ENCODE results near the gene TBC1D13. TPM values are rescaled to one million over a fixed set of nuclear protein-coding genes. Genes with fewer than 3 reads are reported as not detected.
"Not testable (repeated sequence)": the region's sequence is repeated elsewhere in the genome, so short reads cannot be mapped to it uniquely, and the experiment has no call there.

TBC1D13 gene
- total RNA-seq, 1 donor from 2014 or later: 13.1 TPM

DNA sequence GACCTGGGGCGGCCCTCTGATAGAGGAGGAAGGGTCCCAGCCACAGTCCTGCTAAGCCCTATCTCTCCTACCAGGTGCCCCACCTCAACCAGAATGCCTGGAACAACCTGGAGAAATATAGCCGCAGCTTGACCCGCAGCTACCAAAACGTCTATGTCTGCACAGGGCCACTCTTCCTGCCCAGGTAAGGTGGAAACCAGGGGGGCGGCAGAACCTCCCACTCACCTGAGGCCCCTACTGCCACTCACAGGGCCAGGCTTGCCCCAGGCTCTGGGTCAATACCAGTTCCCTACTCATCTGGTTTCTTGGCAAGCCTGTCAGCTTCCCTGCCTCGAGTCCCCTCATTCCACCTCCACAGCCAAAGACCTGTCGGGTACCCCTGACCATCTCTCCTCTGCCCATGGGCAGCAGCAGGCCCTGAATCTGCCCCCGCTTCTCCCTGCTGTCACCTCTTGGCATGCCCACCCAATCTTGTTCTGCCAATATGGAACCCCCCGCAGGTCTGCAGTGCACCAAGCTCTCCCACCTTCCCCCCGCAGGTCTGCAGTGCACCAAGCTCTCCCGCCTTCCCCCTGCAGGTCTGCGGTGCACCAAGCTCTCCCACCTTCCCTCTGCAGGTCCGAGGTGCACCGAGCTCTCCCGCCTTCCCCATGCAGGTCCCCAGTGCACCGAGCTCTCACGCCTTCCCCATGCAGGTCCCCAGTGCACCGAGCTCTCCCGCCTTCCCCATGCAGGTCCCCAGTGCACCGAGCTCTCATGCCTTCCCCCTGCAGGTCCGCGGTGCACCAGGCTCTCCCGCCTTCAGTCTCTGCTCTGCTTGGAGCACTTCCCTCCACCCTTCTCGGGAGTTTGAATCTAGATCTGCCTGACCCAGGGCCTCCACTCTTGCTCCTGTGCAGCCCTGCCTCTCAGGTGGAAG lies 33.9 kb downstream of the TBC1D13 start:
- no peak for DNase-seq (ENCODE audit: low read depth in 2 of 2)

DNA sequence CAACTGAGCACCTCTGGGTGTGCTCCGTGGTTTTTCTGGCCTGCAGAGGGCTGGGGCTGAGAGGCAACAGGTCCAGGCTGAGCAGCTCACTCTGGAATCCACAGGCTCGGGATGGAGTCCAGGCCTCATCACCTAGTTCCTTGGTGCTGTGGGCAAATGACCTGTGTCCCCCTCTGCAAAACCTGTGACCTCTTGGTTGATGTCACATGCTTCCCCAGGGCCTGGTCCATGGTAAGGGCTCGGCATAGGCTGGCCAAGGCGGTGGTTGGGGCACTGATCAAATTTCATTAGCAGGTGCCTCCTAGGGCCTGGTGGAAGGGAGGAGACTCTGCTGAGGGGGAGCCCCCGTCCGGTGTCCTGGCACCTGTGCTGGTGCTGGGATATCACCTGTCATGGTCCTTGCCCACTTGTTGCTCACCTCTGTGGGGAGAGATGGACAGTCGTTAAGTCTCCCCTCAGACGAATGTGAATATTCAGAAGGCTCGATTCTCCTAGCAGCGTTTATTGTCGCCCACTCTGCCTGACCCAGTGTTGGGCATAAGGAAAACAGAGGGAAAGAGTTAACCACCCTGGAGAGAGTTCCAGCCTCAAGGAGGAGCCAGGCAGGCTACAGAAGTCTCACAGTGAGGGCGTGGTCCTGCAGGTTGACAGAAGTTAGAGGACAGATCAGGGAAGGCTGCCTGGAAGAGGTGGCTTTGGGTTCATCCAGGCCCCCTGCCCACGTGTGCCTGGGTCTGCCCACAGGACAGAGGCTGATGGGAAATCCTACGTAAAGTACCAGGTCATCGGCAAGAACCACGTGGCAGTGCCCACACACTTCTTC lies 34.7 kb downstream of the TBC1D13 start:
- DNase-seq (ENCODE audit: low read depth in 2 of 2): no peak

DNA sequence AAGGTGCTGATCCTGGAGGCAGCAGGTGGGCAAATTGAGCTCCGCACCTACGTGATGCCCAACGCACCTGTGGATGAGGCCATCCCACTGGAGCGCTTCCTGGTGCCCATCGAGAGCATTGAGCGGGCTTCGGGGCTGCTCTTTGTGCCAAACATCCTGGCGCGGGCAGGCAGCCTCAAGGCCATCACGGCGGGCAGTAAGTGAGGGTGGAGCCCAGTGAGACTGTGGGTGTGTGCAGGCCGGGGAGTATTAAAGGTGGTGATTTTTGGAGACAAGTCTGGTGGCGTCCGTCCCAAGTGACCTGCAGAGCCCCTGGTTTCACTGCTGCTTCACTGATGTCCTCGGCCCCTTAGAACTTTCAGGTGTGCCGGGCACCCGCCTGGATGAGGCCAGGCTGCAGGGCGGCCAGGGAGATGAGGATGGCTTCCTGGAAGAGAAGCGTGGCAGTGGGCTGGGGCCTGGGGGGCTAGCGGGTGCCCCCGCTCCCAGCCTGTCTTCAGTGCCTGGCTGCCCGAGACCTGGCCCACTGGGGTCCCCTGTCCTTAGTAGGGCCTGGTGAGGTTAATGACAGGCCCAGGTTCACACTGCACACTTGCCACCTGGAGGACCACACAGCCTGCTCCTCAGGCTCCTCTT lies 35.5 kb downstream of the TBC1D13 start:
- no peak for DNase-seq (ENCODE audit: low read depth in 2 of 2)

DNA sequence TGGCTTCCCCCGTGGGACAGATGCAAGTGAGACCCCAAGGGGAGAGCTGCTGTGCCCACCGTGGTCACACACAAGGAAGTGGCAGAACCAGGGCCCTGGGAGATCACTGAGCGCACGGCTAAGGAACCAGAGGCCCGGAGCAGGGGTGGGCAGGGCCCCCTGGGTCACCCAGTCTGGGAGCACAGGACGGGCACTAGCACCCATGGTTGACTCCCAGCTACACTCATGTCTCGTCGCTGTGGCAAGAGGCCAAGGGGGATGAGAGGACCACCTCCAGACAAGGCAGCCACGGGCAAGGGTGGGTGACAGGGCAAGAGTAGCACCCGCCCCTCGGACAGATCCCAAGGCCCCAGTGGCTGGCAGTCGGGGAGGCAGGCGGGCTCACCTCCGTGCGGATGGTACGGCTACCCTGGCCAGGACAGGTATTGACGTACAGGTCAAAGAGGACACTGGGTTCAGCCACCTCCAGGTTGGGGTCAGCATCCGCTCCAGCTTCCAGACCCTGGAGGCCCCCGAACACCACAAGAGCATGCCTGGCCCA lies 36.4 kb downstream of the TBC1D13 start:
- DNase-seq (ENCODE audit: low read depth in 2 of 2): no peak

DNA sequence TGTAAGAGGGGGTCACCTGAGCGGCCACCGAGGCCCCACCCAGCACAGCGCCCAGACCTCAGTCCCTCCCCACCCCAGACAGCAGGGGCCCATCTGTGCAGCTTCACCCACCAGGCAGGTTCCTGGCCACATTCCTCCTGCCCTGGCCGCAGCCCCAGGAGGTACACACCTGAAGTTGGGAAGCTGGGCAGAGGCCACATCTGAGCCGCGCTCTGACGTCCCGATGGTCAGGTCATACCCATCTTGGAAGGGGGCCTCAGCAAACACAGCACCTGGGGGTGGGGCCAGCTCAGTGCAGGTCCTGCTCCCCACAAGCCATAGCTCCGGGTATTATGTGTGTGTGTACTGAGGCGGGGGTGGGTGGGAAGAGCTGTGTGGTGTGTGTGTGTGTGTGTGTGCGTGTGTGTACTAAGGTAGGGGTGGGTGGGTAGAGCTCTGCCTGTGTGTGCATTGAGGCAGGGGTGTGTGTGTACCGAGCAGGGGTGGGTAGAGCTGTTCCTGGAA lies 36.9 kb downstream of the TBC1D13 start:
- DNase-seq (ENCODE audit: low read depth in 2 of 2): no peak

DNA sequence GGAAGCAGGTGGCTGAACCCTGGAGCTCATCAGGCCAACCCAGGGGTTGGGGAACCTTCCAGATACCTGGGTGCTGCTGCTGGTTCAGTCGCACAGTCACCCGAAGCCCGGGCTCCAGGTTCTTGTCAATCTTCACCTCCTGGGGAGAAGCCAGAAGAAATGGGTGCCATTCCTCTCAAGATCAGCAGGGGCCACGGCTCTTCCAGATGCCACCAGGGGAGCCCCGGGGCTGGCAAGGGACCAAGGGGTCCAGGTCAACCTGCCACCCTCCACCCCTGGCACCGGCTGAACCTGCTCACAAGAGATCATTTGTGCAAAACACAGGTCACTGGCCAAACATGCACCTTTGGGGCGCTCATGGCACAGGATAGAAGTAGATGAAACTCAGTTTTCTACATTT lies 37.9 kb downstream of the TBC1D13 start:
- DNase-seq (ENCODE audit: low read depth in 2 of 2): no peak

DNA sequence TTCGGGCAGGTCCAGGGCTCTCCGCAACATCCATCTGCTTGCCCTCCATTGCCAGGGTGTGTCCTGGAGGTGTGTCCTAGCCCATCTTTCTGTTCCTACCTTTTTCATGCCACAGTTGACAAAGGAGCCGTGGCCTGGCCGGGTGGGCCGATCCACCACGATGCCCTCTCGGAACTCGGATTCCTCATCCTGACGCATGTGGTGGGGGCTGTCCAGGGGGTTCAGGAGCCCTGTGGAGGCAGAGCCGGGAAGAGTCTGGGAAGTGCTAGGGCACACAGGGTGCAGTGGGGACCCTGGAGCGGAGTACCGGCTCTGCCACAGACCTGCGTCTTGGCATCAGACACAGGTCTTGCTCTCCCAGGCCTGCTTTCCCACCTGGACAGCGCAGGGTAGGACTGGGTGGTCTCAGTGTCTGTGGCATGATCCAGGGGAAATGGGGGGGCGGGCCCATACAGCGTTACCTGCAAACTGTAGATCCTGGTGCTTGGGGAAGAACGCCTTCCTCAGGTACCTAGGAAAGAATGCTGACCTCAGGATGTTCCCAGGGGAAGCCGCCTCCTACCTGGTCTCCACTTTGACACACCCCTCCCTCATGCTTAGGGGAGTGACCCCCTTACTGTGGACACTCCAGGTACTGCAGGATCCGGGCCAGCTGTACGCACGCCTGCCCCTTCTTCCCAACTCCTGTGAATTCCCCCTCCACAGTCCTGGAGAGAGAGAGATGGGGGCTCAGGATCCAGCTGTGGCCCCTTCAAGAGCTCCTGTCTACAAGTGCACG lies 39.1 kb downstream of the TBC1D13 start:
- no peak for DNase-seq (ENCODE audit: low read depth in 2 of 2)

DNA sequence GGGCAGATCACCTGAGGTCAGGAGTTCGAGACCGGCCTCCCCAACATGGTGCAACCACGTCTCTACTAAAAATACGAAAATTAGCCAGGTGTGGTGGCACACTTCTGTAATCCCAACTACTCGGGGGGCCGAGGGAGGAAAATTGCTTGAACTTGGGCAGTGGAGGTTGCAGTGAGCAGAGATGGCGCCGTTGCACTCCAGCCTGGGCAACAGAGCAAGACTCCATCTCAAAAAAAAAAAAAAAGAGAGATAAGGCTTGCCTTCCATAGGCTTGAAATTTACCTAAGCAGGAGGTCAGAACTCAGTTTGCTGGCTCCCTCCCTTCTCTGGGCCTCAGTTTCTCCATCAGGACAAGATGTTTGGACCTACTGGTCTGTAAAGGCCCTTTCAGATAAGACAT lies 41.2 kb downstream of the TBC1D13 start:
- DNase-seq (ENCODE audit: low read depth in 2 of 2): no peak

DNA sequence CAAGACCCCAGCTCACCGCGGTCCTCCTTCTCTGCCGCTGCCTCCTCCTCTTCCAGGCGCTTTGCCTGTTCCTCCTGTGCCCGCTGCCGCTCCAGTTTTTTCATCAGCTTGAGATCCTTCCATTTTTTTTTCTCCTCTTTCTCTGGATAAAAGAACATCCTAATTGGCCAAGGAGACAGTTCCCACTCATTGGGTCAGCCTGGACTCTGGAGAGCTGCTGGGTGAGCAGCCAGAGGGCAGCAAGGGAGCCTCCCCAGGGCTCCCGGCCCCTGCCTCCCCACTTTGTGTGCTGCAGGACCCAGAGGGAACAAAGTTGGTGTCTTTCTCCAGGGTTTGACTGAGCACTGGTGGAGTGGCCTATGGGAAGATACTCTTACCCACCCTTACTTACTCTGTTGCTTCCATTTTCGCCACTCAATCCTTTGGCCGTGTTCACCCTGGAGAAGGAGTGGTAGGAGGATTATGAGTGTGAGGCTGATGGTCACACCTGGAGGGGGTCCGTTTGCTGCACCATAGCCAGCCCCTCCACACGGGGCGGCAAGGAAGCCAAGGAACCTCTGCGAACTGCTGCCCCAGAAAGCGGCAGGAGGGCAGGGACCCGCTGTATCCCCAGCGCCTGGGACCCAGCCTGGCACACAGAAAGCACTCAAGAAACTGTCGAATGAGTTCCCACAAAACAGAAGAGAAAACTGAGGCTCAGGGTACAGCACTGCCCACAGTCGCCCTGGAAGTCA lies 41.8 kb downstream of the TBC1D13 start:
- no peak for DNase-seq (ENCODE audit: low read depth in 2 of 2)

DNA sequence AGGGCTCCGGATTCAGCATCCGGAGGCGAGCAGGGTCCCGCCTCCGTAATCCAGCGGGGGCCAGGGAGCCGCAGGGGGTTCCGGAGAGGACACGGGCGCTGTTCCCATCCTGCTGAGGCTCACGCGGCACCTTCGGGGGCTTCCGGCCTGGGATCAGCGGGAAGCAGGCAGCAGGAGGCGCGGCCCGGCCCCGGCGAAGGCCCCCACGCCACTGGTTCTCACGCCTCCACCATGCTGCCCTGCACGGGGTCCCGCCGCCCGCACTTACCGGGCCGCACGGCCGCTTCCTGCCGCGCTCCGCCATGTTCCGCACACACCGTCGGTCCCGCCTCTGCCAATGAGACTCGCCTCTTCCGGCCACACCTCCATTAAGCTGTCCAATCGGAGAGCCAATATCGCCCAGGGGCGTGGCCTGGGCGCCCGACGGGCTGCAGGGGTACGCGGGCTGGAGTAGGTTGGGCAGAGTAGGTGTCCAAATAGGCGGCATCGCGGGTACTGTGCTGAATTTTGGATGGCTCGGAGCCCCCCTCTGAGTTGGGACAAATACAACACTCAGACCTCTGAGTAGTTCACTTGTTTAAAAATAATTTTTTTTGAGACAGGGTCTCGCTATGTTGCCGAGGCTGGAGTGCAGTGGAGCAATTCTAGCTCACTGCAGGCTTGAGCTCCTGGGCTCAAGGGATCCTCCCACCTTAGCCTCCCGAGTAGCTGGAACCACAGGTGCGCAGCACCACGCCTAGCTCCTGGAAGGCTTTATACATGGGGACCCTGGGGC lies 42.6 kb downstream of the TBC1D13 start, which contains the start of gene SPOUT1:
TSS of gene SPOUT1 (minus strand) at position 318 of the 775 bp plus-strand sequence. CDS start at position 304, 14 bp downstream.
- DNase-seq (ENCODE audit: low read depth in 2 of 2): peak; percentile 89 to 93

DNA sequence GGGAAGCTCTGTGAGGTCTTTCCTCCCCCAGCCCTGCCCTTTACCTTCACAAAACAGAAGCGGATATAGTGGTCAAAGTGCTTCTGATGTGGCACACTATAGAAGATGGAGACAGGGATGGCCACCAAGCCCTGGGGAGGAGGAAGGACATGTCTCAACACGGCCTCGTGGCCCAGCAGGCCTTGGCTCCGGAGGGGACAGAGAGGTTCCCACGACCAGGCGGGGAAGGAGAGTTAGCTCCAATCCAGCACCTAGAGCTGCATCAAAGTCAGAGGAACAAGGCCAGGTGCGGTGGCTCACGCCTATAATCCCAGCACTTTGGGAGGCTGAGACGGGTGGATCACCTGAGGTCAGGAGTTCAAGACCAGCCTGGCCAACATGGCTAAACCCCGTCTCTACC lies 46.6 kb downstream of the TBC1D13 start:
- DNase-seq (ENCODE audit: low read depth in 2 of 2): no peak

DNA sequence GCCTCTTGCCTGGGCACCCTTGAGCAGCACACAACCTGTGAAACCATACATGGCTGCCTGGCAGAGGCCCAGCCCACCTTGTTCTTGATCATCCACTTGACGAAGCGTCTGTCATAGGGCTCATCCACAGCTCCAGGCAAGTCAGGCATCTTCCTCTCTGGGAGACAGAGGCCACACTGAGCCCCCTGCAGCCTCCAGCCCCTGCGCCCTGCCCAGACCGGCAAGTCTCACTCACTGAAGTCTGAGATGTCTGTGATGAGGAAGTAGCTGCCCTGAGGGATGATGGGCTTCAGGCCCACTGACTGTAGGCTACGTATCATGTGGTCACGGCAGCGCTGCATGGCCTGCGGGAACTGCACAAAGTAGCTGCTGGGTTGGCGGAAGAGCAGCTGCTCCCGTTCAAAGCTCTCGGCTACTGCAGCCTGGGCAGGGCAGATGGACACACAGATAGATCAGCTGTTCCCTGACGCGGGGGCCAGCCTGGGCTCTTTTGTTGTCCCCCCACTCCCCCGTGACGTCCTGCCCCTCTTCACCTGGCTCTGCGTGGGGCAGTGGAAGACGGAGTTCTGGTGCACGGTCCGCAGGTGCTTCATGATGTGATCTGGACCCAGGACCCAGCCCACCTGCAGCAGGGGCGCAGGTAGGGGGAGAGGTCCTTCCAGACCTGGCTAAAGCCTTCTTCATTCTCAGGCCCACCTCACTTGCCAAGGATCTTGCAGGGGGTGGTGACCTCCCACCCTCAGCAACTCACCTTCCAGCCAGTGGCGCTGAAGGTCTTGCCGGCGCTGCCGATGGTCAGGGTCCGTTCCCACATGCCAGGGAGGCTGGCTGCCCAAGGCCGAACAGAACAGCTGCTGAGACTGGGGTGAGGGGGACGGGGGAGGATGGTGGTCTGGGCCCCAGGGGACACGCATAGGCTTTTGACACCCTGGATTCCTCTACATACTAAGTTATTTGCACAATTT lies 48.5 kb downstream of the TBC1D13 start:
- DNase-seq (ENCODE audit: low read depth in 2 of 2): no peak

DNA sequence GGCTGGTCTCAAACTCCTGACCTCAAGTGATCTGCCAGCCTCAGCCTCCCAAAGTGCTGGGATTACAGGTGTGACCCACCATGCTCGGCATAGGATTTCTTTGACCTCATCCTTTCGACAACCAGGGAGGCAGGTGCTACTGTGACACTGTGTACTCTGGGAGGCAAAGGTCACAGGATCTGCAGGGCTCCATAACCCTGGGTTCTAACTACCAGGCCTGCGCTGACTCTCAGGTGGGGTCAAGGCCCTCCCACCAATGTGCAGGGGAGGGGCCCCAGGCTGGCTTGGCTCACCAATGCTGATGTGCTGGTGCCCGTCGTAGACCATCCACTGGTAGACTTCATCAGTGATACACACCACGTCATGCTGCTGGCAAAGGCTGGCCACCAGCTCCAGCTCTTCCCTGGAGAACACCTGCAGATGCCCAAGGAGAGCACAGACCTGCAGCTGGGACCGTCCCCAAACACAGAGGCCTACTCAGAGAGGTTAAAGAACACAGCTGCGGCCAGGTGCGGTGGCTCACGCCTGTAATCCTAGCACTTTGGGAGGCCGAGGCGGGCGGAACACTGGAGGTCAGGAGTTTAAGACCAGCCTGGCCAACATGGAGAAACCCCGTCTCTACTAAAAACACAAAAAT lies 49.6 kb downstream of the TBC1D13 start:
- no peak for DNase-seq (ENCODE audit: low read depth in 2 of 2)

DNA sequence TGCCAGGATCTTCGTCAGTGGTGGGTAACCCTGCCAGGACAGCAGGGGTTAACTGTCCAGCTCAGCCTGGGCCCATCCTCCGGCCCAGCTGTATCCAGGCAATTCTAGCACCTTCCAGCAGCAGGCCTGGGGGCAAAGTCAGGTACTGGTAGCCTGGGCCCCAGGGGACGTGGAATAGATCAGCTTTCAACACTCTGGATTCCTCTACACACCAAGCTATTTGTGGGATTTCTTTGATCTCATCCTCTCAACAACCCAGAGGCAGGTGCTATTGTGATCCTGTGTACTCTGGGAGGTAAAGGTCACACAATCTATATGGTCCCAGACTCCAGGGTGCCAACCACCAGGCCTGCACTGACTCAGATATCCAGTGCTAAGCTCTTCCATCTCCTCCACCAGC lies 51.3 kb downstream of the TBC1D13 start:
- no peak for DNase-seq (ENCODE audit: low read depth in 2 of 2)

DNA sequence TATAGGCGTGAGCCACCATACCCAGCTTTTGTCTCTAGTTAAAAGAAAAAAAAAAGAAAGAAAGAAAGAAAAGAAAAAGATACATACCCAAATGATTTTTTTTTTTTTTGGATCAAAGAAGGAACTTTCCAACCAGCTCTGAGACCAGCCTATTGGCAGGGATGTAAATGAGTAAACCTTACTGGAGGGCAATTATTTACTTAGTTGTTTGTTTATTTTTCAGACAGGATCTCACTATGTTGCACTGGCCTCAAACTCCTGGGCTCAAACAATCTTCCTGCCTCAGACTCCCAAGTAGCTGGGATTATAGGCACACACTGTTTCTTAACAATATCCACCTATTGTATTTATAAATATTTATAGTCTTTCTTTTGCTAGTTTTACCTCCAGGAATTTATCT lies 53.5 kb downstream of the TBC1D13 start:
- no peak for DNase-seq (ENCODE audit: low read depth in 2 of 2)

DNA sequence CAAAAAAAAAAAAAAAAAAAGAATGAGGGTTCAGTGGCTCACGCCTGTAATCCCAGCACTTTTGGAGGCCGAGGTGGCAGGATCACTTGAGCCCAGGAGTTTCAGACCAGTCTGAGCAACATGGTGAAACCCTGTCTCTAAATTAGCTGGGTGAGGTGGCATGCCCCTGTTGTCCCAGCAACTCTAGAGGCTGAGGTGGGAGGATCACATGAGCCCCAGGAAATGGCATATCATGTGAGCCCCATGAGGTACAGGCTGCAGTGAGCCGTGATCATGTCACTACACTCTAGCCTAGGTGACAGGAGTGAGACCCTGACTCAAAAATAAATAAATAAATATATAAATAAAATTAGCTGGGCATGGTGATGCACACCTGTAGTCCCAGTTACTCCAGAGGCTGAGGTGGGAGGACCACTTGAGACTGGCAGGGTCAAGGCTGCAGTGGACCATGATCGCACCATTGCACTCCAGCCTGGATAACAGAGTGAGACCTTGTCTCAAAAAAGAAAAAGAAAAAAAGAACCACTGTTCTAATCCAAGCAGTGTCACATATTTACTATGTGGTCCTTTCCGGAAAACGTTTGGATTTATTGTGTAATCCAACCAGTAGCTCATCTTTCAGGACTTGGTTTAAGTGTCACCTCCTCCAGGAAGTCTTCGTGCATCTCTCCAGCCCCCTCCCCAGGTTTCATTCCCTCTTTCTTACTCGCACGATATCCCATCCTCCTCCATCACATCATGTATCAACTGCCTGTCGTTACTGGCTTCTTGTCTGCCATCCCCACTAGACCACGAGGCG lies 54.8 kb downstream of the TBC1D13 start:
- no peak for DNase-seq (ENCODE audit: low read depth in 2 of 2)

DNA sequence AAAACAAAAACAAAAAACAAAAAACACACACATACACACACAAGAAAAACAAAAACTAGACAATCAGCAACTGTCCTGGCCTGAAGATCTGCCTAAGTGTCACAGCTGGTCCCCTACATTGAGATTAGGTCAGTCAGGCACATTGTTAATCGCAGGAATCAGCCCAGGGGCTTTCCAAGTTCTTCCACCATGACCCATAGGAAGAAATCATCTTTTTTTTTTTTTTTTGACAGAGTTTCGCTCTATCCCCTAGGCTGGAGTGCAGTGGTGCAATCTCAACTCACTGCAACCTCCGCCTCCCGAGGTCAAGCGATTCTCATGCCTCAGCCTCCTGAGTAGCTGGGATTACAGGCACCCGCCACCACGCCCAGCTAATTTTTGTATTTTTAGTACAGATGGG lies 56.1 kb downstream of the TBC1D13 start:
- DNase-seq (ENCODE audit: low read depth in 2 of 2): not testable (repeated sequence)
